Skeletal muscle satellite cell (primary cell): ENCODE measurements around the gene TET1.
"Not testable (repeated sequence)": the region's sequence is repeated elsewhere in the genome, so short reads cannot be mapped to it uniquely, and the experiment has no call there.

Experiments
- H3K27me3 ChIP-seq: 2 replicates; pipeline ENCODE4 v1.7.0; 2013; ENCODE audit warnings: low read length; ENCODE audit not compliant: control insufficient read depth, insufficient read depth
- H3K36me3 ChIP-seq: 2 replicates; pipeline ENCODE4 v1.7.0; 2013; ENCODE audit warnings: mild to moderate bottlenecking, control low read depth, low read length; ENCODE audit not compliant: insufficient read depth
- H3K4me1 ChIP-seq: 2 replicates; pipeline ENCODE4 v1.7.0; 2013; ENCODE audit warnings: low read length; ENCODE audit not compliant: control insufficient read depth, insufficient read depth
- H3K4me2 ChIP-seq: 2 replicates; pipeline ENCODE4 v1.7.0; 2013; ENCODE audit warnings: mild to moderate bottlenecking, low read length
- H3K4me3 ChIP-seq: 2 replicates; pipeline ENCODE4 v1.7.0; 2013; ENCODE audit warnings: low read length
- H3K9ac ChIP-seq: 2 replicates; pipeline ENCODE4 v1.7.0; 2013; ENCODE audit warnings: mild to moderate bottlenecking, low read depth, low read length, moderate library complexity
- H3K9me3 ChIP-seq: replicated peaks from 2 replicates; pipeline ENCODE4 v1.7.0; 2013; ENCODE audit warnings: mild to moderate bottlenecking, control low read depth, low read length

Gene TET1

GRCh38 chr10:68566955-68567354 is 6.8 kb downstream of the TET1 start:
- H3K9ac ChIP-seq: no peak overlapping the region
- H3K4me1 ChIP-seq: peaks cover 14% of the 10 kb centered on the region
- H3K4me3 ChIP-seq: no peak overlapping the region
- no peaks in the 10 kb centered on the region for H3K27me3 ChIP-seq
- H3K9me3 ChIP-seq: no peaks in the 10 kb centered on the region
- no peak overlapping the region for H3K4me2 ChIP-seq
- no peaks in the 10 kb centered on the region for H3K36me3 ChIP-seq

GRCh38 chr10:68572151-68572550 is 12.0 kb downstream of the TET1 start:
- no peaks in the 10 kb centered on the region for H3K9me3 ChIP-seq
- H3K4me1 ChIP-seq: no peaks in the 10 kb centered on the region
- no peaks in the 10 kb centered on the region for H3K27me3 ChIP-seq
- H3K9ac ChIP-seq: no peak overlapping the region
- H3K4me2 ChIP-seq: no peak overlapping the region
- H3K36me3 ChIP-seq: peaks cover 4% of the 10 kb centered on the region
- H3K4me3 ChIP-seq: no peak overlapping the region

- no peak overlapping the region for H3K4me2 ChIP-seq
Measured at GRCh38 chr10:68574051-68574450, 13.9 kb downstream of the TET1 start.

GRCh38 chr10:68576118-68576517 is 16.0 kb downstream of the TET1 start:
- no peak overlapping the region for H3K9ac ChIP-seq
- H3K9me3 ChIP-seq: no peaks in the 10 kb centered on the region

More at GRCh38 chr10:68574051-68574450, 13.9 kb downstream of the TET1 start:
- peaks cover 4% of the 10 kb centered on the region for H3K36me3 ChIP-seq
- H3K4me1 ChIP-seq: no peaks in the 10 kb centered on the region
- H3K27me3 ChIP-seq: no peaks in the 10 kb centered on the region
- no peak overlapping the region for H3K4me3 ChIP-seq
- no peaks in the 10 kb centered on the region for H3K9me3 ChIP-seq
- H3K9ac ChIP-seq: no peak overlapping the region

GRCh38 chr10:68578974-68579373 is 18.8 kb downstream of the TET1 start:
- H3K27me3 ChIP-seq: no peaks in the 10 kb centered on the region
- H3K4me2 ChIP-seq: no peak overlapping the region
- no peak overlapping the region for H3K4me3 ChIP-seq
- no peak overlapping the region for H3K9ac ChIP-seq
- H3K36me3 ChIP-seq: no peaks in the 10 kb centered on the region
- H3K9me3 ChIP-seq: no peaks in the 10 kb centered on the region
- no peaks in the 10 kb centered on the region for H3K4me1 ChIP-seq

More at GRCh38 chr10:68576118-68576517, 16.0 kb downstream of the TET1 start:
- no peak overlapping the region for H3K4me2 ChIP-seq
- H3K27me3 ChIP-seq: no peaks in the 10 kb centered on the region
- H3K36me3 ChIP-seq: peaks cover 4% of the 10 kb centered on the region
- no peaks in the 10 kb centered on the region for H3K4me1 ChIP-seq
- no peak overlapping the region for H3K4me3 ChIP-seq

GRCh38 chr10:68584187-68584586 is 24.1 kb downstream of the TET1 start:
- H3K4me2 ChIP-seq, H3K9ac ChIP-seq, H3K4me1 ChIP-seq, H3K9me3 ChIP-seq, H3K36me3 ChIP-seq, H3K27me3 ChIP-seq, H3K4me3 ChIP-seq: not testable (repeated sequence)

- Histone ChIP-seq H3K9ac (no peak overlapping the region), H3K36me3 (no peaks in the 10 kb centered on the region), H3K4me3 (no peak overlapping the region), H3K9me3 (no peaks in the 10 kb centered on the region), H3K4me2 (no peak overlapping the region), H3K4me1 (peaks cover 10% of the 10 kb centered on the region), H3K27me3 (no peaks in the 10 kb centered on the region)
Measured at GRCh38 chr10:68586606-68587305, 26.6 kb downstream of the TET1 start.

GRCh38 chr10:68594405-68594804 is 34.3 kb downstream of the TET1 start:
- Histone ChIP-seq H3K9ac (no peak overlapping the region), H3K4me2 (no peak overlapping the region), H3K27me3 (no peaks in the 10 kb centered on the region), H3K4me3 (no peak overlapping the region), H3K9me3 (no peaks in the 10 kb centered on the region), H3K36me3 (no peaks in the 10 kb centered on the region), H3K4me1 (peaks cover 22% of the 10 kb centered on the region)

- H3K9ac ChIP-seq: no peak overlapping the region
- peaks cover 32% of the 10 kb centered on the region for H3K4me1 ChIP-seq
- no peaks in the 10 kb centered on the region for H3K36me3 ChIP-seq
- no peaks in the 10 kb centered on the region for H3K9me3 ChIP-seq
- H3K4me2 ChIP-seq: no peak overlapping the region
- no peak overlapping the region for H3K4me3 ChIP-seq
- no peaks in the 10 kb centered on the region for H3K27me3 ChIP-seq
Measured at GRCh38 chr10:68595513-68595912, 35.4 kb downstream of the TET1 start.

- H3K27me3 ChIP-seq: no peaks in the 10 kb centered on the region
- no peaks in the 10 kb centered on the region for H3K9me3 ChIP-seq
- H3K36me3 ChIP-seq: no peaks in the 10 kb centered on the region
- no peak overlapping the region for H3K4me2 ChIP-seq
- no peak overlapping the region for H3K4me3 ChIP-seq
- H3K4me1 ChIP-seq: peaks cover 49% of the 10 kb centered on the region
- H3K9ac ChIP-seq: no peak overlapping the region
Measured at GRCh38 chr10:68597407-68597806, 37.3 kb downstream of the TET1 start.

GRCh38 chr10:68598978-68599770 is 39.0 kb downstream of the TET1 start:
- peaks cover 48% of the 10 kb centered on the region for H3K4me1 ChIP-seq
- no peaks in the 10 kb centered on the region for H3K27me3 ChIP-seq
- H3K9me3 ChIP-seq: no peaks in the 10 kb centered on the region
- H3K4me2 ChIP-seq: peak overlapping the region; percentile 82
- no peaks in the 10 kb centered on the region for H3K36me3 ChIP-seq
- H3K9ac ChIP-seq: peak overlapping the region; percentile 61
- peak overlapping the region; percentile 66 for H3K4me3 ChIP-seq

GRCh38 chr10:68599771-68600040 is 39.6 kb downstream of the TET1 start:
- no peaks in the 10 kb centered on the region for H3K27me3 ChIP-seq
- H3K9me3 ChIP-seq: no peaks in the 10 kb centered on the region
- H3K9ac ChIP-seq: peak overlapping the region; percentile 61
- H3K36me3 ChIP-seq: no peaks in the 10 kb centered on the region
- H3K4me2 ChIP-seq: peak overlapping the region; percentile 82
- H3K4me1 ChIP-seq: peaks cover 42% of the 10 kb centered on the region
- peak overlapping the region; percentile 66 for H3K4me3 ChIP-seq
